NOMO-1 (cell line): ENCODE results near the gene PPFIA1.
"Not testable (repeated sequence)": the region's sequence is repeated elsewhere in the genome, so short reads cannot be mapped to it uniquely, and the experiment has no call there.

Experiments used
- DNase-seq, 2 experiments: peaks; one replicate each; lab custom pipeline; 2025; ENCODE audit not compliant: unreplicated experiment in 2 of 2; lab: John Stamatoyannopoulos, UW

Gene PPFIA1

DNA sequence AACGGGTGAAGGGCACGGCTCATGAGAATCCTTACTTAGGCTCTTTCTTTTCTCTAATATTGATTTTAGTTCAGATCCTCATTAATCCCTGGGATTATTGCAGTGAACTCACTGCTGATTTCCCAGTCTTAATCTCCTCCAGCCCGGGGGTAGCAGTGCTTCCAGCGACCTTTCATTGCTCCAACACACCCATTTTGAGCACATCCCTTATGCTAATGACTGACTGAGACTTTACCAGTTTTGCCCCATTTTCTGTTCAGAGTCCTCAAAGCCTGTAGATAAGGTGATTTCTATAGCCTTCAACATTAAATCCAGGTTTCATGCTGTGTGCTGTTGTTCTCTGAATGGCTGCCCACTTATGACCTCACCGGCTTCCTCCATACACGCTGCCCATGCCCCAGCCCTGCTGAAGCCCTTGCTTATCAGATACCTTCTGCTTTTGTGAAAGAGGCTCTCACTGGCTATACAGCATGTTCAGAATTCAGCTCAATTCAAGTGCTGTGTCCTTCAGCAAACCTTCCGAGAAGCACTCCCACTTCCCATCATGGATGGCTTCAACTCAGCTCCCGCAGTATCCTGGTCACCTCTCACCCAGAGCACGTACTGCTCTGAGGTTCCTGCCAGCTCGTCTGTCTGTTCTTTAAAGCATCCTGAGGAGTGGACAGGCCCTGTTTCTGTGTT, 49.0 kb downstream of the PPFIA1 start:
- no peak for DNase-seq

- DNase-seq, result no peak
Observed at GRCh38 chr11:70322666-70323065, 52.2 kb downstream of the PPFIA1 start.

DNA sequence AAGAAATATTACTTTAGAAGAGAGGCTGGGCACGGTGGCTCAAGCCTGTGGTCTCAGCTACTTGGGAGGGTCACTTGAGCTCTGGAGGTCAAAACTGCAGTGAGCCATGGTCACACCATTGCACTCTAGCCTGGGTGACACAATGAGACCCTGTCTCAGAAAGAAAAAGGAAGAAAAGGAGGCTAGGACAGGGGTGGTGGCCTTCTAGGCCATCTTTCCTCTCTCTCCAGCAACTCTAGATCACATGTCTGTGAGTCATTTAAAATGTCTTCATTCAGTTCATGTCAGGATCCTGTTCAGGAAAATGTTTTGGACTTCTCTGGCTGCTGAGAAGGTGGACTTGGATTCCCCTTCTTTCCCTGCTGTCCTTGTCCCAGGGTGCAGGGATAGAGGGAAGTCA, 53.3 kb downstream of the PPFIA1 start:
- DNase-seq, result peak in 1 of 2 experiments; percentile 10

- no peak for DNase-seq
Observed at GRCh38 chr11:70324376-70325115, 54.1 kb downstream of the PPFIA1 start.

DNA sequence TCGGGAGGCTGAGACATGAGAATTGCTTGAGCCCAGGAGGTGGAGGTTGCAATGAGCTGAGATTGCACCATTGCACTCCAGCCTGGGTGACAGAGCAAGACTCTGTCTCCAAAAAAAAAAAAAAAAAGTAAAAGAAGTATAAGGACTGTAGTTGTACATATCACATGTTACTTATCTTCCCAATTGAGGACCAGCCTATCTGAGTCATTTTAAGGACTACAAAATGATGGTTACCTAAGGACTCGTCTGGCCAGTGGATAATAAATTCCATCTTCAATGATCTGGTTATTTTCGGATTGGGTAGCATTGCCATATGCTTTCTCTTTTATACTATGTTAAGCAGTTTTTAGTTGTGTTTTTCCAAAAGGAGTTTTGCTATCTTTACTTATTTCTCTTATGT, 55.3 kb downstream of the PPFIA1 start:
- no peak for DNase-seq

GRCh38 chr11:70326365-70326811, 55.9 kb downstream of the PPFIA1 start:
- peak in 1 of 2 experiments; percentile 77 for DNase-seq

DNA sequence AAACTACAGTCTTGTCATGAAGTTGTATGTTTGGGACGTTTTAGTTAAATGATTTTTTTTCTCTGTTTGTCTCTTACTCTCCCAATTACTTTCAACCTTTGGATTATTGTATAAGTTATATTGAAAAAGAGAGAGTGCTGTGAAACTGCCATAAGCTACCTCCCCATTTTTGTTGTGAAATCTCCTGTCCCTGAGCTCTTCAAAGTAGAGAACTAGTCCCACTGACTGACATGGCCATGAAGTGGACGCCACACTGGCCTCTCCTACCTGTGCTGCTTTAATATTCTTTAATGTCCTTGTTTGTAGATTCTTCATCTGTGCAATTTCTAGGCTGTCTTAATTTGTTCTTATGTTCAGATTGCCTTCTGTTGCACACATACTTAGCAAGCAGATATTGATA, 56.3 kb downstream of the PPFIA1 start:
- no peak for DNase-seq

DNA sequence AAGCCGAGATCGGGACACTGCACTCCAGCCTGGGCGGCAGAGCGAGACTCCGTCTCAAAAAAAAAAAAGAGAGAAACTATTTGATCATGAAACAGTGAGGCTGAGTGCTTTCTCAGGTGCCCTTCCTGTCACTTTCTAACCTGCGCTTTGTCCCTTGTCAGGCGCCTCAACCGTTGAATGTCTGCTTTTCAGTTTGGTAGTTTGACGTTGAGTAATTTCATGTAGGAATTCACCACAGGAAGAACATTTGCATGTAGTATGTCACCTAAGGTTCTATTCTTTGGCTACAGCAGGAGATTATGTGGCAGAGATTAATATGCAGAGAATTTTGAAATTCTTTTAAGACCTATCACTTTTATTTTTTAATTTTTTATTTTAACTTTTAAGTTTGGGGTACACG, 57.2 kb downstream of the PPFIA1 start:
- no peak for DNase-seq

GRCh38 chr11:70328556-70328955, 58.1 kb downstream of the PPFIA1 start:
- DNase-seq, result no peak

DNA sequence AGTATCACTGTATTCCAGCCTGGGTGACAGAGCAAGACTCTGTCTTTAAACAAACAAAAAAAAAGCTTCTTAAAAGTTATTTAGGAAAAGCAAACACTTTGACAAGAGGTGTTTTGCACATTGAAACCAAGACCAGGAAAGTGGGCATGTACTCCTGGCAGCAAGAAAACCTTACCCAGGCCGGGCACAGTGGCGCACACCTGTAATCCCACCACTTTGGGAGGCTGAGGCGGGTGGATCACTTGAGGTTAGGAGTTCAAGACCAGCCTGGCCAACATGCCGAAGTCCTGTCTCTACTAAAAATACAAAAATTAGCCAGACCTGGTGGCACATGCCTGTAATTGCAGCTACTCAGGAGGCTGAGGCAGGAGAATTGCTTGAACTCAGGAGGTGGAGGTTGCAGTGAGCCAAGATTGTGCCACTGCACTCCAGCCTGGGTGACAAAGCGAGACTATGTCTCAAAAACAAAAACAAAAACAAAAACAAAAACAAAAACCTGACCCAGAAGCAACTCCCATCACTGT, 60.9 kb downstream of the PPFIA1 start:
- DNase-seq, result not testable (repeated sequence)

- no peak for DNase-seq
Observed at GRCh38 chr11:70331901-70332300, 61.4 kb downstream of the PPFIA1 start.

GRCh38 chr11:70332567-70332966, 62.1 kb downstream of the PPFIA1 start:
- no peak for DNase-seq

- DNase-seq, result no peak
Observed at GRCh38 chr11:70333261-70333660, 62.8 kb downstream of the PPFIA1 start.

DNA sequence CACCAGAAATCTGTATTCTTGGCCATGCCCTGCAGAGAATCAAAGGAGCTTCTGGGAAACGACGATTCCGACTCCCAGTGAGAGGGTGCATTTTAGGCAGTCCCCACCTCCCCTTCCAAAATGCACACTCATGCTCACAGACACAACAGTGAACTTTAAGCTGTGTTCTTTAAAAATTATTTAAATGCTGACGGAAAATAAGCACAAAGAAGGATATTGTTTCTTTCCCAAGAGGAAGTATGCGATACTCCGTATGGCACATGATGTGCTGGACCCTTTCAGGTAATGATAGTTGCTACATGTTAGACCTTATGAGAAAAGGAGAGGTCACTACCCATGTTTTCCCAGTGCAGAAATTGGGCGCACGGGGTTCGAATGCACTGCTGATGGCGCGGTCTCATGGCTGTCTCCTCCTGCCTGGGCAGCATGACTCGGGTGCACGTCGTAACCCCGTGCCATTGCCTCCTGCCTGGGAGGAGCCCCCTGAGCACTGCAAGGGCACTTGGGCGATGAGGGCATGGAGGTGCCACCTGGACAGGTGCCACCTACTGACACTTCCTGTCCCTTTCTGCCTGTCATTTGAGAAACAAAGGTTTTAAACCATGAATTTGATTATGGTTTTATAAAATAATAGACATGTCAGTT, 64.0 kb downstream of the PPFIA1 start:
- DNase-seq, result no peak

- no peak for DNase-seq
Observed at GRCh38 chr11:70335511-70335910, 65.0 kb downstream of the PPFIA1 start.

DNA sequence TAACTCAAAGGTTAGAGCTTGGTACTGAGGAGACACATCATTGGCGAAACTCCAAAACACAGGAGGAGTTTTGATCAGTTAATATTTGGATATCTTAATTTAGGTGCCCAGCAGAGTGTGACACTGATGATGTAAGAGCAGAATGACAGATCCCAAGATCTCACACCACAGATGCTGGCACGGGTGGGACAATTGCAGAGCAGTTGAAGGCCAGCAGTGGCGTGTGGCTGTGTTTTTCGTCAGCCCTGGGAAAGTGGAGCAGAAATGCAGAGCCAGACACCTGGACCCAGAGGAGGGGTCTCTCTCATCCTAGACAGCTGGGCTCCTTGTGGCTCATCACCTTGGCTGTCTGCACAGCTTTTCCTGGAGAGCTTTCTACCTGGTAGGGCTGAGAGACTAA, 68.1 kb downstream of the PPFIA1 start:
- no peak for DNase-seq

DNA sequence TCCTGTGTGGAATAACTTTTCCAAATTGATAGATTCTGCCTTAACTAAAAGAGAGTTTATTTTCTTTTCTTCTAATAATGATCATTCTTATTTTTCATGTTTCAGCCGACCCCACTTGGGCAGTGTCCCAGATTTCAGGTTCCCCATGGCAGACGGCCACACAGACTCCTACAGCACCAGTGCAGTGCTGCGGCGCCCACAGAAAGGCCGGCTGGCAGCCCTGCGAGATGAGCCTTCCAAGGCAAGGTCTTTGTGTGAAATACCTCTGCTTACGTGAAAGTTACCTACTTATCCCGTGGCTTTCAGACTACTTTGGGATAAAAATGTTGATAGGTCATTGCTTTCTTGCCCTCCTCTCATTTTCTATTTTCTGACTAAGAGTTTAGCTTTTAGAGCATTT, 68.6 kb downstream of the PPFIA1 start:
- DNase-seq, result no peak

DNA sequence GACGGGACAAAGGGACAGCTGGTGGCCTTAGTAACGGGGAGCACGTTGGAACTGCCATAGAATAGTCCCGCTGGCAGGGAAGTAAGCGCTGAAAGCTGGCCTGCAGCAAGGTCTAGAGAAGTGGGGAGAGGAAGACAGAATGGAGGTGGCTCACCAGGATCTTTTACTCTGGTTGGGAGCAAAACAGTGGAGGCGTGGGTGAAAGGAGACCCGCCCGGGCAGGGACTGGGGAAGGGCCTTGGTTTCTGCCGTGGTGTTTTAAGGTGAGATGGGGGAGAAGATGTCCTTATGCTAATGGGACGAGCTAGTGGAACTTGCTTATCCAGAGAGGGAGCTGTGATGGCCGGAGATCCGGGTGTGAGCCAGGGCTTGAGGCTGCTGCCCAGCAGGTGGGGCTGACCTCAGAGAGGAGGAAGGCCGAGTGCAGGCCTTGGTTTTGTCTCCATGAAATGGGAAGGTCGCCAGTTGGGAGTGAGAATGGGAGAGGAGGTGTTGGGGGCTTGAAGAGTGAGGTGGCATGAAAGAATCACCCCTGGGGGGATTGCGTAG, 71.5 kb downstream of the PPFIA1 start:
- no peak for DNase-seq

DNA sequence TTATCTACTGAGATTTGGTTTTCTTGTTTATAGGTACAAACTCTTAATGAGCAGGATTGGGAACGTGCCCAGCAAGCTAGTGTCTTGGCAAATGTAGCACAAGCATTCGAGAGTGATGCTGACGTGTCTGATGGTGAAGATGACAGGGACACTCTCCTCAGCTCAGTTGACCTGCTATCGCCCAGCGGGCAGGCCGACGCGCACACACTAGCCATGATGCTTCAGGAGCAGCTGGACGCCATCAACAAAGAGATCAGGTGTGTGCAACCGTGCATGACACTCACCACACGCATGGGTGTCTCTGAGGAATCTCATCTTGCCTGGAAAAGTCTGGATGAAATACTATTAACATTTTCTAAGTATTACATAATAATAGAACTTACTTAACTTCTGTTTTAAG, 73.1 kb downstream of the PPFIA1 start:
- no peak for DNase-seq

- no peak for DNase-seq
Observed at GRCh38 chr11:70348191-70348590, 77.7 kb downstream of the PPFIA1 start.

- no peak for DNase-seq
Observed at GRCh38 chr11:70348608-70349007, 78.1 kb downstream of the PPFIA1 start.
